GM12864 (cell line): ENCODE measurements around the gene SYT7.

Experiments used
- DNase-seq: peaks from one replicate; pipeline ENCODE4 v3.0.0-alpha.2; 2011; ENCODE audit warnings: low read depth
- H3K4me3 ChIP-seq: 2 replicates; pipeline ENCODE4 v1.5.1; 2011; ENCODE audit warnings: mild to moderate bottlenecking, low read depth, low read length, control low read depth
- CTCF ChIP-seq: IDR thresholded peaks from 2 replicates; pipeline ENCODE4 v1.5.1; 2011; ENCODE audit warnings: low read depth, mild to moderate bottlenecking, moderate library complexity, low read length, control low read depth, inconsistent platforms; ENCODE audit errors: missing control alignments

The SYT7 gene

GRCh38 chr11:61586792-61587430, 6.0 kb upstream of the SYT7 start:
- no peak for DNase-seq
- no peak for TF ChIP-seq CTCF
- no peak overlapping the region for H3K4me3 ChIP-seq

DNA sequence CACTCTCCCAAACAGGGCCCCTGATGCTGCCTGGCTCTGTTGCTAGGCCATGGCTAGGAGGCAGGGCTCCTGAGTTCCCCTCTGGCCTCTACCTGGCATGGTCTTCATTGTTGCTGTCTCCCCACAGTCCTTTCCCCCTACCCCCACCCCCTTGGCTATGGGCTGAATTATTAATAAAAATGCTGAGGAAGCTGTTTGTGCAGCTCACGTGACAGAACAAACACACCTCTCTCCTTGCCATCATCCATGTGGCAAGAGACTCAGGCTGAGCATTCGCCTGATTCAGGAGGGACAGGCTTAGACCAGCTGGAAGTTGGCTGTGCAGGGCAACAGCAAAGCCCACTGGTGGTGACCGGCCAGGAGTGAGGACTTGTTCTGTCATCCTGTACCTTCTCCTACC, 4.2 kb upstream of the SYT7 start:
- no peak for DNase-seq
- H3K4me3 ChIP-seq, result no peak overlapping the region
- TF ChIP-seq CTCF, result no peak

DNA sequence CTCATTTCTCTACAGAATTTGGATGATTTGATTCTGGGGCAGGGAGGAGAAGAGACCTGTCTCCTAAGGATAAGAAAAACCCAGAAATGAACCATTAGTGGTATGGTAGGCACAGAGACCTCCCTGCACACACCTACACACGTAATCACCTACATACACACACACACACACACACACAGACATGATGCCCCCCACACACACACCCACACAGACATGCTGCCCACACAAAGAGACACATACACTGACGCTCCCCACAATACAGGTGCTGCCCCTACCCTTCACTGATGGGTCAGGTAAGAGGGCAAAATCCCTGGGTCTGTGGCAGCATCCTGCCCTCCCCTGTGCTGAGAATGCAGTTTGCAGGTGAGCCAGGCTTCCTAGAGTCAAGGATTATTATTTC, 1.1 kb upstream of the SYT7 start:
- no peak for DNase-seq
- no peak overlapping the region for H3K4me3 ChIP-seq
- no peak for TF ChIP-seq CTCF

- H3K4me3 ChIP-seq, result no peak overlapping the region; the same call in 1 of the 2 replicates
- no peak for DNase-seq
- TF ChIP-seq CTCF, result no peak
These were observed 496 bp downstream of the SYT7 start for GRCh38 chr11:61580271-61580888.

DNA sequence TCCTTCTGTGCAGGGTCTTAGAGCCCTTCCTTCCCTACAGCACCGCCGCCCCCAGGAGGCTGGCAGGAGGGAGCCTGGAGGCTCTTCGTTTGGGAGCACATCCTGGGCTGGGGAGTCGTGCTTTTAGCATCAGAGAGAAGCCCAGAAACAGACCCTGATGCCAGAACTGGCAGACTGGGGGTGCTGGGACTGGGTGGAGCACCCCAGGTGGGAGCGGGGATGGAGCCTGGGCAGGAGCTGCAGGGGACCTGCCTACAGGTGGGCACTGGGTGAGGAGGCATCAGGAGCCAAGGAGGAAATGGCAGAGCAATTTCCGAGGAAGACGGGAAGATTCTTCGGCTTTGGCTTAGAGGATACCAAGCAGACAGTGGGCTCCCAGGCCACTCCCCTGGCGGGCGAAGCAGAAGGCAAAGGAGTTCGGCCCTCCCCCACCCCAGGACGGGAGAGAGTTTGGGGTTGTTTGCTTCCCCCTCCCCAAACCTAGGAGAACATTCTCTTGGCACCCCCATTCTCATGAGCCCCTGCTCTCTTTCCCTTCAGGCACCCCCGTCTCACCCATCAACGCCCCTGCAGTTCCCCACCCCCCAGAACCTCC, 1.1 kb downstream of the SYT7 start:
- no peak for TF ChIP-seq CTCF
- no peak overlapping the region for H3K4me3 ChIP-seq
- DNase-seq, result no peak

DNA sequence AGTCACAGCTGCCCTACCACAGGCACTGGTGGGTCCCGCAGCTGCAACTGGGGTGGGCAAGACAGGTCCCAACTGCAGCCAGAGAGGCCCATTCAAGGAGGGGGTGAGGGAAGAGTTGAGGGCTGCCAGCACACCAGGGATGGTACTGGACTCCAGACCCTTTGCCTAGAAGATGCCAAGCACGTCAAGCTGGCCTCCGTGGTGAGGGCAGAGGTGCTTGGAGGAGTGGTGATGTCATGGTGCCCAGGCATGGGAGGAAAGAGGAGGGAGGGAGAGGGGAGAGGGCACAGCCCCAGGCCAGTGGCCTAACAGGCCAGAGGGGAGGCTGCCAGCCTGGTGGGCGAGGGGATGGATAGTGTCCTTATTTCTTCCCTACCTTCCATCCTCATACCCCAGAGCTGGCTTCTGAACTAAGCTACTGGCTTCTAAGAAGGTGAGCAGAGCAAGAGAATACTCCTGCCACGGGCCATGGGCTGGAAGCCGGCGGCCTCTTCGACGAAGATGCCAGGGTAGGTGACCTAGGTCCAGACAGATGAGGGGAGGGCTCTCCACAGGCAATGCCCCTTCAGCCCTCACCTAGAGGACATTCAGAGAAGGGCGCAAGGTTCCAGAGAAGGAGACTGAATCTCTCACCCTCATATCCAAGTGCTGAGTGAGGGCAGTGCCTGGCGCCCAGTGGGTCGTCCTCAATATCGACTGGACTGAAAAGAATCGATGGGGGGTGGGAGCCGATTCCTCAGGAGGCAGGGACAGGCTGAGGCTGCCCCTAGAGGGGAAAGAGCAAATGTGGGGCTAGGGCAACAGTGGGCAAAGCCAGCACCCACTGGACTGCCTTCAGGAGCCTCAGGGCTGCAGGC, 1.8 kb downstream of the SYT7 start:
- no peak for DNase-seq
- peak; percentile 11 for TF ChIP-seq CTCF
- H3K4me3 ChIP-seq, result no peak overlapping the region
